GM19397 (cell line): ENCODE measurements around the gene SIPA1L3.
"Not testable (repeated sequence)": the region's sequence is repeated elsewhere in the genome, so short reads cannot be mapped to it uniquely, and the experiment has no call there.

Experiments used
- ATAC-seq: cut with Tn5 transposase; IDR thresholded peaks from one replicate; pipeline ENCODE4 v1.9.1; 2021; ENCODE audit warnings: mild to moderate bottlenecking, moderate library complexity; ENCODE audit not compliant: unreplicated experiment

The SIPA1L3 gene

DNA sequence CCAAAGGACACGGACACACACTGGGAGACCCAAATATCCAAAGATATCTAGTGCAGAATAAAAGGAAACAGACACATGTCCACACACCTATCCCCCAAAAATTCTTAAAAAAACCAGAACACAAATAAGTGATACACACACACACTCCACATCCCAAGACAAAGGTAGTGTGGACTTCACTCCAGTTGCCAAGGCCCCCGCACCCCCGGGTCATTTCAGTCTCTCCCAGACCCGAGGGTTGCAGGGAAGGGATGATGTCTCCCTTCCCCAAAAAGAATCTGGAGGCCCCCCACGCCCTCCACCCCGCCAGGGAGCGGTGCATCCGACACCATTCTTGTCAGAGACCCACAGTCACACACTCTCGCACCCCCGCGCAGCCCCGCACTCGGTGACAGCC, 316.6 kb downstream of the SIPA1L3 start:
- ATAC-seq: no peak

DNA sequence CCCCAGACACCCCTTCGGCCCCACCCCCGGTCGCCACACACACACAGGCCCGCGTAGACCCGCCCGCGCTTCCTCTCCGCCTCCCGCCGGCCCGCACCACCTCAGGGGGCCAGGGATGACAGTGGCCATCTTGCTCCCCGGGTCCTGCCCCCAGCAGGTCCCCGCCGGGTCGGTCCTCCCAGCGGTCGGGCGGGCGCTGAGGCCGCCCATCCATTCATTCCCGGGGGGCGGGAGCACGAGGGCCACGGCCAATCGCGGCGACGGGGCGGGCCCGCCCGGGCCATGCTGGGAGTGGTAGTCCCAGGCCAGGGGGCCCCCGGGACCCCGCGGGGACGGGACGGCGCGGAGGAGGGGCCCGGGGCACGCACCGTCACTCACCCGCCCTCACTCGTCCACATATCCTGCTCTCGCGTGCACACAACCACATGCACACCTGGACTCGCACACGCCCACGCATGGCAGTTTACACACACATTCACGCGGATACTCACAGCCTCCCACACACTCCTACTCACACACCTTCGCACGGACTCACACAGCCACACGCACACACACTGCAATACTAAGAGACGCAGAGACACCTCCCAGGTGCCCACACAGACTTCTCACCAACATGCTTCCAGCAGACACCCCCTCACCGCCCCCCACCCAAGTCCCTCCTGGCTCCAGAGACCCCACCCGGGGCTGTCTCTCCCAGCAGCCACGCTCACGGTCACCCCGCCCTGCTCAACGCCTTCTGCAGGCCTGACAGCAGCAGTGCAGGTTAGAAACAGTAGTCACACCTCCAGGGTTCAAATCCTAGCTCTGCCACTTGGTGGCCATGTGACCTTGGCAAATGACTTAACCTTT, 317.2 kb downstream of the SIPA1L3 start, which contains the start of gene DPF1:
DPF1 (minus strand) TSS at position 209 of the 849 bp plus-strand sequence; CDS start at position 129, 80 bp downstream.
- ATAC-seq: peak; percentile 72

DNA sequence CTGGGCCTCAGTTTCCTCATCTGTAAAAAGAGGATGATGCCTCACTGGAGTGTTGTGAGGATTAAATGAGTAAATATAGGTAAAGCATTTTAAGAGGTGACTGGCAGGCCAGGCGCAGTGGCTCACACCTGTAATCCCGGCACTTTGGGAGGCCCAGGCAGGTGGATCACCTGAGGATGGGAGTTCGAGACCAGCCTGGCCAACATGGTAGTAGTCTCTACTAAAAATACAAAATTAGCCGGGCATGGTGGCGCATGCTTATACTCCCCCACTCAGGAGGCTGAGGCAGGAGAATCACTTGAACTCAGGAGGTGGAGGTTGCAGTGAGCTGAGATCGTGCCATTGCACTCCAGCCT, 317.8 kb downstream of the SIPA1L3 start:
- ATAC-seq: not testable (repeated sequence)

DNA sequence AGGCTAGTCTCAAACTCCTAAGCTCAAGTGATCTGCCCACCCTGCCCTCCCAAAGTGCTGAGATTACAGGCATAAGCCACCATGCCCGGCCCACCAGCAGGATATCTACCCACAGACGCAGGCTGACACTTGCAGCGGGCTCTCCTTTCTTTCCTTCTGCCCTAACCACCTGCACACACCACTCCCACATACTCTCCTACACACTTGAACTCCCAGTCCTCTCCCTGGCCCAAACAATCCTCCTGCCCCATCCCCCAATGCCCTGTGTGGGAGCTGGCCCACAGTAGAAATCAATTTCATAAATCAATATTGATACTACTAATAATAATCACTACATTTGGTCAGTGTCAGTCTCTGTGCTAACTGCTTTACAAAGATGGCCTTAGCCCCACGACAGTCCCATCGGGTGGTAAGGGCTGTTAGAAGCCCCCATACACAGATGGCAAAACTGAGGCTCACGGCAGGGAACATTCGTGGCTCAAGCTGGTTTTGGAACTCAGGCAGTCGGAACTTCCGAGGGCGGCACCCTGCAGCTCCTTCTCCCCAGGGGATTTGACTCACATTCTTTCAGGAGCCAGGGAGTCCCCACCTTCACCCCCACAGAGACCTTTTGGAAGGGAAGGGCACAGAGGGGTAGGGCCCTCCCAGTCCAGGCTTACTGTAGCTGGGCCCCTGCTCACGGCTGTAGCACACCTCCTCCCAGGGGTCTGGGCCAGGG, 320.4 kb downstream of the SIPA1L3 start:
- ATAC-seq: no peak

DNA sequence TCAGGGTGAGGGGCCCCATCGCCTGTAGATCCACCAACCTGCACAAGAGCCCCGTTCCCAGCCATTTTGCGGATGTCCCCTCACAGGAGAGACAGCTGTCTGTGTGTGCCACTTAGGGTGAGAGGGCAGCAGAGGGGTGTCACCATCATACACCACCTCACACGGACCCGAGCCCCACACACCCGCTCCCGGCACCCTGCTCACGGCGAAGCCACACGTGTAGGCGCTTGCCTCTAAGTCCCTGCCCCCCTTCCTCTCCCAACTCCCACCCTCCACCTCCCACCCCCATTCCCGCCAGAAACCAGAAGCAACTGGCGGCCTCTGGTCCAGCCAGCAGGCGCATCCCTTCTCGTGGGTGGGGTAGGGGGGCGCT, 321.0 kb downstream of the SIPA1L3 start:
- no peak for ATAC-seq

DNA sequence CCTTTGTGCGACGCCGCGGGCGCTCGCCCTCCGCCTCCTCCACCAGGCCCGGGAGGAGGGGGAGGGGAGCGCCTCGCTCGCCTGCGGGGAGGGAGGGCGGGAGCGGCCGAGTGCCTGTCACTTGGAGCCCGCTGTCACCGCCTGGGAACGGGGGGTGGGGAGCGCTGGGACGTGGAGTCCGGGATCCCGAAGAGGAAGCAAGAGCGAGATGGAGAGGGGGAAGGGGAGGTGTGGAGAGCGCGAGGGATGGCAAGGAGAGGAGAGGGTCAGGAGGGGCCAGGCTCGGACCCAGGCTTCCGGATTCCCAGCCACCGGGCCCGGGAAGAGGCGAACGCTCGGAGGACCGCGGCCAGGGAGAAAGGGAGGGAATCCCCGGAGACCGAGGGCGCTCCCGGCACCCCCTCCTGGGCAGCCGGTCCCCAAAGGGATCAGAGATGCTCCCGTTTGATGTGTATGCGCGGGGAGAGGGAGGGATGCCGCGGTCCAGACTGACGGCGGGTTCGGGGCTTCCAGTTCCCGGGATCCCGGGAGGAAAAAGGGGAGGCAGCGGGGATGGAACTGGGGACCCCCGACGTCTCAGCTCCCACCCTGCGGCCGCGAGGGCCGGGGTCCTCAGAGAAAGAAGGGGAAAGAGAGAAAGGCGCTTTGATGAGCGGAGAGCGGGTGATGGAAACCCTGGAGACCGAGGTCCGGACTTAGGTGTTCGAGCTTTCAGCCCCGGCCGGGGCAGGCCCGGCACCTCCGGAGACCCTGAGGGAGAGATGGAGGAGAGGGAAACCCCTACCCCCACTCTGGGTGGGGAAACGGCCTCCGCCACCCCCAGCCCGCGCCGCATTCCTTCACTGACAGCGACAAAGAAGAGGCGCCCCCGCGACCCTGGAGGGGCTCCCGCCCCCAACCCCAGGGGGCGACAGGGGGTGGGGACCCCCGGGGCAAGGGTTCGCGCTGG, 321.8 kb downstream of the SIPA1L3 start:
- ATAC-seq: no peak

DNA sequence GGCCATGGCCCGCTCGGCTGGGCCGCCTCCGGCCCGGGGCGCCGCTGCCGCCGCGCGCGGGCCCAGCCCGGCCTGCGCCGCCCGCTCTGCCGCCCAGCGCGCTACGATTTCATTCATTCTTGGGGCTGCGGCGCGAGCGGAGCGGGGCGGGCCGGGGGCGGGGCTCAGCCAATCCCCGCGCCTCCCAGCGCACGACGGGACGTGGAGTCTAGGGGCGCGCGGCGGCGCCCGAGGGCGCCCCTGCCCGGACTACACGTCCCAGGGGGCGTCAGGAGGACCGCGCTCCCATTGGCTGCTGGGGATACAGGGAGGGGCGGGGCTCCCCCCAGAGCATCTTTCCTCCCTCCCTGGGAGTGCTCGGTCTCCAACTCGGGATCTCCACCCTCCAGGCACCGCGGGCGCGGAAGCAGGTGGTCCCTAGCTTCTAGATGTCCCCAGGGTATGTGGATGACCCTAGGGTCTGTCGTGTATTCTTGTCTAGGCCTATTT, 322.6 kb downstream of the SIPA1L3 start:
- ATAC-seq: peak; percentile 84

DNA sequence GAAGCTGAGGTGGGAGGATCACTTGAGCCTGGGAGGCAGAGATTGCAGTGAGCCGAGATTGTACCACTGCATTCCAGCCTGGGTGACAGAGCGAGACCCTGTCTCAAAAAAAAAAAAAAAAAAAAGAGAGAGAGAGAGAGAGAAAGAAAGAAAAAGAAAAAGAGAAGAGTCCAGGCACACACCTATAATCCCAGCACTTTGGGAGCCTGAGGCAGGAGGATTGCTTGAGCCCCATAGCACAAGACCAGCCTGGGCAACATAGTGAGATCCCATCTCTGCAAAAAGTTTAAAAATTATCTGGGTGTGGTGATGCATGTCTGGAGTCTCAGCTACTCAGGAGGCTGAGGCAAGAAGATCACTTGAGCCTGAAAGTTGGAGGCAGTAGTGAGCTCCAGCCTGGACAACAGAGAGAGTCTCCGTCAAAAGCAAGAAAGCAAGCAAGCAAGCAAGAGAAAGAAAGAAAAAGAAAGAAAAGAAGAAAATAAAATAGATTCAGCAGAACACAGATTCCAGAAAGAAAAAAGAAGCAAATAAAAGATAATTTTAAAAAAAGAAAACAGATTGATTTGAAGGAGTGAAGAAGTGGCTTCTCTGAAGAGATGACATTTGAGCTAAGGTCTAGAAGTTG, 323.6 kb downstream of the SIPA1L3 start:
- ATAC-seq: not testable (repeated sequence)

DNA sequence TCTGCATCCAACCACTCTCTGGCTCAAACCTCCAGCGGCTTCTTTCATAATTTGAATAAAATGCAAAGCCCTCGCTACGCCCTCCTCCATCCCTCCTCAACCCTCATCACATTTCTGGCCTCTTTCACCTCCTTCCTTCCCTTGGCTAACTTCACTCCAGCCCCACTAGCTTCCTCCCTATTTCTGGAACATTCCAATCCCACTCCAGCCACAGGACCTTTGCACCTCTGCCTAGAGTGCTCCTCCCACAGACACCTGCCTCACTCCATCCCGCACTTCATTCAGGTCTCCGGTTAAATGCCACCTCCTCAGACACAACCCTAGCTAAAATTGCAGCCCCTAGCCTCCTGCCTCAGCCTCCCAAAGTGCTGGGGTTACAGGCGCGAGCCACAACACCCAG, 324.9 kb downstream of the SIPA1L3 start:
- no peak for ATAC-seq

DNA sequence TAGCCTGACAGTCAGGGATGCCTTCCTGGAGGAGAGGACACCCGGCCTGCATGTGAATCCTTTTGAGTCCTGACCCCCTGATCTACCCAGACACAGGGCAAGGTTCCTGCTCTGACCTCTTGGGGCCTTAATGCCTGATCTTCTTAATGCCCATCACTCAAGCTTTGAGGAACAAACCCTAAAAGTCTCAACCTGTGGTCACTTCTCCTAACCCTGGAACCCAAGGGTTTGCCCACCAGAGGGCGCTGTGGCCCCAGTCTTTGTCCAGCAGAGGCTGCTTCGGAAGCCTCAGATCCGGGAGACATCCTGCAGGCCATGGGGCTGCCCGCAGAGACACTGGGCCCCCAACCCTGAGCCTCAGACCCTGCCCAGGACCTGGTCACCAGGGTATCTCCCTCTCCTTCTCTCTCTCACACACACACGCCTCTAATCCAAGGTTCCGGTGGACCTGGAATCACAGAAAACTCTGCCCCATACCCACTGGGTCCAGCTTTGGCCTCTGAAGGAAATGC, 326.8 kb downstream of the SIPA1L3 start:
- ATAC-seq: no peak

DNA sequence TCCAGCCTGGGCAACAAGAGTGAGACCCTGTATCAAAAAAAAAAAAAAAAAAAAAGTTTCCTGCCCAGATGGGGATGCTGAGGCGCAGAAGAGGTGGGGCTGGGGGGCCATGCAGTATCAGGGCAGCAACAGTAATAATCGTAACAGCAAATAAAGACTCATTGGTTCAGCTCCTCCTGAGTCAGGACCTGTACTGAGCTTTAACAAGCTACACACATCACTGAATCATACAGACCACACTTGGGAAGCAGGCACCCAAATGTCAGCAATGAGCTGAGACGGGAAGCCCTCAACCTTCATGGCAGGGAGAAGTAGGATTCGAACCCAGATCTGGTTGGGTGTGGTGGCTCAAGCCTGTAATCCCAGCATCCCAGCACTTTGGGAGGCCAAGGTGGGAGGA, 327.6 kb downstream of the SIPA1L3 start:
- ATAC-seq: no peak

DNA sequence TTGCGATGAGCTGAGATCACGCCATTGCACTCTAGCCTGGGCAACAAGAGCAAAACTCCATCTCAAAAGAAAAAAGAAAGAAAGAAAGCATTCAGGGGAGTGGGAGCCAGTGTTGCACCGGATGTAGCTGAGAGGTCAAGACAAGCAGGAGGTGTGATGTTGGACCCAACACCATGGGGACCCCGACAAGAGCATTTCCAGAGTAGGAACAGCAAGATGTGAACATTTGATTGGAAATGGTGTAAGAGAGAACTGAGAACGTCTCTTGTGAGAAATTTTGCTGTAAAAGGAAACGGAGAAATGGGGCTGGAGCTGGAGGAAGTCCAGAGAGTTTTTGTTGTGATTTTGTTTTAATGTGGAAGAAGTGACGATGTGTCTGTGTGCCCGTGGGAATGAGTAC, 332.8 kb downstream of the SIPA1L3 start:
- ATAC-seq: no peak

DNA sequence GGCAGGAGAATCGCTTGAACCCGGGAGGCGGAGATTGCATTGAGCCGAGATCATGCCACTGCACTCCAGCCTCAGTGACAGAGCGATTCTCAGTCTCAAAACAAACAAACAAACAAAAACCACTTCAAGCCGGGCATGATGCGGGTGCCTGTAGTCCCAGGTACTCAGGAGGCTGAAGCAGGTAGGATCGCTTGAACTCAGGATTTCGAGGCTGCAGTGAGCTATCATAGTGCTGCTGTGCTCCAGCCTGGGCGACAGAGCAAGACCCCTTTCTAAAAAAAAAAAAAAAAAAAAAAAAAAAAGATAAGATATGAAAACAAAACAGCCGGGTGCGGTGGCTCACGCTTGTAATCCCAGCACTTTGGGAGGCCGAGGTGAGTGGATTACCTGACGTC, 336.3 kb downstream of the SIPA1L3 start:
- no peak for ATAC-seq

DNA sequence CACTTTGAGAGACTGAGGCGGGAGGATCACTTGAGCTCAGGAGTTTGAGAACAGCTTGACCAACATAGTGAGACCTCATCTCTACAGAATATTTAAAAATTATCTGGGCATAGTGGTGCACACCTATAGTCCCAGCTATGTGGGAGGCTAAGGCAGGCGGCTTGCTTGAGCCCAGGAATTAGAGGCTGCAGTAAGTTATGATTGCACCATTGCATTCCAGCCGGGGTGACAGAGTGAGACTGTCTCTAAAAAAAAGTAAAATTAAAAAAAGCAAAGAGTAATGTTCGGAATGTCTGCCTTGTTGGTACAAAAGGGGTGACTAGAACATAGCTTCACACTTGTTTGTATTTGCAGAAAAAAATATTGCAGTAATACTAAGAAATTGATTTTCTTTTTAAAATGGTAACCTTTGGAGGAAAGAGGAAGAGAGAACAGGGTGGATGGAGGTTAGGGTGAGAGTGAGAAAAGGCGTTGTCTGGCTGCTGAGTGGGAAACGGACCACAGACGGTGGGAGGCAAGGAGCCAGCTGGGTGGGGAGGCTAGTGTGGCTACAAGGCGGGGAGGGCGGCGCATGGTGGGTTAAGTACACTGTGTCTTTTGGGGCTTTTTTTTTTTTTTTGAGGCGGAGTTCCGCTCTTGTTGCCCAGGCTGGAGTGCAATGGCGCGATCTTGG, 339.0 kb downstream of the SIPA1L3 start:
- no peak for ATAC-seq

DNA sequence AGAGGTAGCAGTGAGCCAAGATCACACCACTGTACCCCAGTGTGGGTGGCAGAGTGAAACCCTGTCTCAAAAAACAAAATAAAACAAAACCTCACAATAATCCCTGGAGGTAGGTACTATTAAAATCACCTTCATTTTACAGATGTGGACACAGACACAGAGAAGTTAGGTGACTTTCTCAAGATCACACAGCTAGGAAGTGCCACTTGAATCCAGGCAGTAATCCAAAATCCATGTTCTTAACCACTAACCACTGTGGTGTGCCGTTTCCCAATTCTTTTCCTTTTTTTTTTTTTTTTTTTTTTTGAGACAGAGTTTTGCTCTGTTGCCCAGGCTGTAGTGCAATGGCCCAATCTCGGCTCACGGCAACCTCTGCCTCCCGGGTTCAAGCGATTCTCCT, 340.1 kb downstream of the SIPA1L3 start:
- no peak for ATAC-seq

DNA sequence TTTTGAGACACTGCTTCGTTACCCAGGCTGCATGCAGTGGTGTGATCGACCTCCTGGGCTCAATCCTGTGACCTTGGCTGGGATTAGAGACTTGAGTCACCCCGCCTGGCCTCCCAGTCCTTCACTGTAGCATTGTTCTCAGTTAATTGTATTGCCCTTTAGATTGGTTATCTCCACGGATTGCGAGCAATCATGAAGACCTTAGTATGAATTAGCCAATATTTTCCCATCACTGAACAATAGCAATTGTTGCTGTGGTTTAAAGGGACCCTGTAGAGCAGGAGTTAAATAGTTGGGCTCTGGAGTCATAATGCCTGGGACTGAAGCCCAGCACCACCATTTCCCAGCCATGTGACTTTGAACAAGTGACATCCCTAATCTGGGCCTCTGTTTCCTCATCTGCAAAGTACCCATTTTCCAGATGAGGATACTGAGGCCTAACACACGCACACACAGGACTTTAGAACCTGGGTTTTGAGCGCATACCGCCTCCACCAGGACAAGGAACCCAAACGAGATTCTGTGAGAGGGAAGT, 340.8 kb downstream of the SIPA1L3 start:
- no peak for ATAC-seq

DNA sequence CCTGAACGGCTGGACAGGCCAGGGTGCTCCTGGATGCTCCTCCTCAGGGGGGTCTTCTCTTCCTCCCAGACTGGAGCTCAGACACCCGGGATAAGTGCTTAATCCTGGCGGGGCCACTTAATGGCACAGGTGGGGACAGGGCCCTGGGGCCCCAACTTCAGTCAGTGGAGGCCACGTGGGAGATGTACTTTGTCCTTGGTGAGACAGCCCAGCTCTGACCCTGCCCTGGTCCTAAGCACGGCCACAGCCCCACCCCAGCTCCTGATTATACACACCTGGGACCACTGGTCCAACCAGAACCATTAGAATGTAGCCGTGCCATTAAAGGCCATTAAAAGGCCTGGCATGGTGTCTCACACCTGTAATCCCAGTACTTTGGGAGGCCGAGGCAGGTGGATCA, 341.4 kb downstream of the SIPA1L3 start:
- ATAC-seq: no peak

DNA sequence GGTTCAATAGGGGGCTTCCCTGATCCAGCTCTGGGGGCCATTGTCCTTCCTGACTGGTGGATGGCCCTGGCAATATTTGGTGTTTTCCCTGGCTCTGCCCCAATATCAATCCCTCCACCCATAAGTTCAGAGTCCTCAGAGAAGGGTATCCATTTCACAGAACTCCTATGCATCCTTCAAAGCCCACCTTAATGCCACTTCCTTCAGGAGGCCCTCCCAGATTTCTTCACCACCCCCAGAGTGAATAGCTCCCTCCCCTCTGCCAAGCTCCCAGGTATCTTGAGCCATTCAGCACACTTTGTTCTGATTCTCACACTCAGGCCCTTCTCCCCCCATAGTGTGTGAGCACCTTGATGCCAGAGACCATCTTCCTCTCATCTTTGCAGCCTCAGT, 343.4 kb downstream of the SIPA1L3 start:
- no peak for ATAC-seq

DNA sequence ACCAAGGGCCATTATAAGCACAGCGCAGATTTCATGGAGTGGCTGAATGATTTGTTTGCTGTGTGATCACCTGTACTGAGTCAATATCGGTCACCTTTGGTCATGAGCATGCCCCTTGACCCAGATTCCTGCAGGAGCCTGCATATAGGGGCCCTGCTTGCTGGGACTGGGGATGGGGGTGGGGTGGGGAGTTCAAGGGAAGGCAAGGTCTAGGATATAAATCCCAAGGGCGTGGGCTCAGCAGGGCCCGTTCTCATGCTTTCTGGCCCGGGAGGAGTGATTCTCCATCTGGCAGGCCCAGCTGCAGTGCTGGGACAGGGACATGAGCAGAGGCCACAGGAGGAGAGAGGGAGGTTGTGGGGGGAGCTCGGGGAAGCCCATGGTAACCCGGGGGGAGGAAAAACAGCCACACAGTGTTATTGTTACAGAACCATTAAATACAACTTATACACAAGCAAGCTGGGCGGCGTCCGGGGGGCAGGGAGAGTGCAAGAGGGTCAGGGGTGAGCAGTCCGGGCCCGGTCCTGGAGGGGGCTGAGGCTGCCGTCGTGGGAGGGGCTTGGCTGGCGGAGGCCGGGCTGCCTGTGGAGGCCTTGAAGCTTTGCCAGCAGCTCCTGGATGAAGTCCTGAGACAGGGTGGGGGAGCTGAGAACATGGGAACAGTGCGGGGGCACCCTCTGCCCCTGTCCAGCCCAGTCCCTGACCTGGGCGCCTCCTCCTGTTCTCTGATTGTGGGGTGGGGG, 344.0 kb downstream of the SIPA1L3 start:
- no peak for ATAC-seq
